Activated T-cell treated with anti-CD3 and anti-CD28 coated beads, Interleukin-2, amount 50 U/mL, for 4 hours (primary cell): Measurements from ENCODE around the gene NOS2. TPM values are rescaled to one million over a fixed set of nuclear protein-coding genes. Genes with fewer than 3 reads are reported as not detected.
A peak's percentile ranks its signal among the peaks of the same experiment; 100 is the strongest.
"Not testable (repeated sequence)": the region's sequence is repeated elsewhere in the genome, so short reads cannot be mapped to it uniquely, and the experiment has no call there.

ENCODE experiments used
- ATAC-seq, 2 donors: fragments of 200-7000 bp; cut with Tn5 transposase; one replicate each; pipeline ENCODE4 v1.10.0; 2021
- DNase-seq: peaks from one replicate; pipeline ENCODE4 v3.0.0-alpha.2; 2020
- H3K27me3 Mint-ChIP-seq: one replicate; pipeline ENCODE4 v1.8.0; 2021; ENCODE audit warnings: low read depth, mixed read lengths
- H3K36me3 Mint-ChIP-seq: one replicate; pipeline ENCODE4 v1.8.0; 2022; ENCODE audit warnings: mixed read lengths; ENCODE audit not compliant: insufficient read depth
- H3K4me1 Mint-ChIP-seq: one replicate; pipeline ENCODE4 v1.8.0; 2021; ENCODE audit warnings: low read depth, mixed read lengths
- H3K4me3 Mint-ChIP-seq: one replicate; pipeline ENCODE4 v1.8.0; 2021; ENCODE audit warnings: mild to moderate bottlenecking, moderate library complexity, mixed read lengths
- H3K9me3 Mint-ChIP-seq: one replicate; pipeline ENCODE4 v1.8.0; 2021; ENCODE audit warnings: mixed read lengths
- total RNA-seq, 3 donors: library from RNA; stranded (reverse); gene quantifications; one replicate each; pipeline ENCODE4 v1.2.1, GENCODE V29; 2021

NOS2 gene
- not detected for total RNA-seq

DNA sequence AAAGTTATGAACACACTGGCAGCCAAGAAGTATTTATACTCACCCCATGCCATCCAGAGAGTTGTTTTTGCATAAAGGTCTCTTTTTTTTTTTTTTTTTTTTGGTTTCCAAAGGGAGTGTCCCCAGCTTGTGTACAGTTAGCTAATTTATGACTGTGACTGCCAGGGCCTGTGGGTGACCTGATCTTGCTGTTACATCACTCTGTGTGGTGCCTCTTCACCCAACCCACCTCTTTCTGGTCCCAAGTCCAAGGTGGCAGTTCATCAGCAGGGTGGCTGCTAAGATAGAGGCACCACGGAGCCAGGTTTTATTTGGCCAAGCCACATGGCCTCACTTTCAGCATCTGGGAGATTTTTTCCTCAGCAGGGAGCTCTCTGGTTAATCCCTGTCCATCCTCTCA lies at the start of gene NOS2:
NOS2 (minus strand) TSS at position 8 of the 400 bp plus-strand sequence. CDS start 1,720 bp downstream, outside the sequence.
- no peaks in the 10 kb centered on the region for H3K9me3 Mint-ChIP-seq
- H3K27me3 Mint-ChIP-seq: peaks cover 21% of the 10 kb centered on the region
- DNase-seq (no peak), ATAC-seq (no peak)
- H3K36me3 Mint-ChIP-seq: no peaks in the 10 kb centered on the region
- H3K4me1 Mint-ChIP-seq: peaks cover 3% of the 10 kb centered on the region
- H3K4me3 Mint-ChIP-seq: no peak within 1 kb of the TSS

DNA sequence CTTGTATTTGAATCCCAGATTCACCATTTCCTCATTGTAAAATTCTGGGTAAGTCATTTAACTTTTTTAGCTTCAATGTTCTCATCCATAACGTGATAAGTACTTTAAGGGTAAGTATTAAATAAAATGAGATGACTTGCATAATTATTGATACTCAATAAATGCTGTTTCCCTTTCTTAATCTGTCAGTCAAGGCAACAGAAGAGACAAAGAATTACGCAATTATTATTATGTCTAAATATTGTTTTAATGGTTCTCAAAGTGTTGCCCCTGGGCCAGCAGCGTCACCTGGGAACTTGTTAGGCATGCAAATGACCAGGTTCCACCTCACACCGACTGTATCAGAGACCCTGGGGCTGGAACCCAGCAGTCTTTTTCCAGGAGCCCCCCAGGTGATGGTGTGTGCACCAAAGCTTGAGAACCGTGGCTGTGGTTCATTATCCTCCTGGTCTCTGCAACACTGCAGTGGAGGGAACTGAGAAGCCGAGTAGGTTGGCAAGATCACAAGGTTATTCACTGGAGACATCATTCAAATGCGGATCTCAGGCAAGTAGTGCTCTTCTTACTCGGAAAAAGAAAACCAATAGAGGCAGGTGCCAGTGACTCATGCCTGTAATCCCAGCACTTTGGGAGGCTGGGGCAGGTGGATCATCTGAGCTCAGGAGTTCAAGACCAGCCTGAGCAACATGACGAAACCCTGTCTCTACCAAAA lies 49.3 kb upstream of the NOS2 start:
- Mint-ChIP-seq H3K27me3 (peaks cover 2% of the 10 kb centered on the region), H3K36me3 (no peaks in the 10 kb centered on the region), H3K9me3 (peaks cover 3% of the 10 kb centered on the region), H3K4me1 (peaks cover 24% of the 10 kb centered on the region), H3K4me3 (no peak overlapping the region)
- ATAC-seq: no peak
- no peak for DNase-seq

DNA sequence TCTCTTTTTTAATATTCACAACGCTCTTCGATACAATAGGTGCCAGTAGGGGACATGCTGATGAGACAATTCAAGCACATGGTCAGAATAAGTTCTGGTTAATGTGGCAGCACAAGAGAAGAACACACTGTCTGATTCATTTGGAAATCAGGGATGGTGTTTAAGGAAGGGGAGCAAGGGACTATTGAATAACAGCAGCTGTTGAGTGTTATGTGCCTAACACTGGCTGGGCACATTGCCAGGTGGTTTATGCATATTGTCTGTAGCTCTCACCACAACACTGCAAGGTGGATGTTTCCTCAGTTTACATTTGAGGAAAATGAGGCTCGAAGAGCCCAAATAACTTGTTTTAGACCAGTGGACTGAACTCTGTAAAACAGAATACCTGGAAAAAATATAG lies 48.6 kb upstream of the NOS2 start:
- Mint-ChIP-seq H3K27me3 (no peaks in the 10 kb centered on the region), H3K4me3 (no peak overlapping the region), H3K36me3 (no peaks in the 10 kb centered on the region), H3K9me3 (peaks cover 3% of the 10 kb centered on the region), H3K4me1 (peaks cover 24% of the 10 kb centered on the region)
- DNase-seq: no peak
- no peak for ATAC-seq

DNA sequence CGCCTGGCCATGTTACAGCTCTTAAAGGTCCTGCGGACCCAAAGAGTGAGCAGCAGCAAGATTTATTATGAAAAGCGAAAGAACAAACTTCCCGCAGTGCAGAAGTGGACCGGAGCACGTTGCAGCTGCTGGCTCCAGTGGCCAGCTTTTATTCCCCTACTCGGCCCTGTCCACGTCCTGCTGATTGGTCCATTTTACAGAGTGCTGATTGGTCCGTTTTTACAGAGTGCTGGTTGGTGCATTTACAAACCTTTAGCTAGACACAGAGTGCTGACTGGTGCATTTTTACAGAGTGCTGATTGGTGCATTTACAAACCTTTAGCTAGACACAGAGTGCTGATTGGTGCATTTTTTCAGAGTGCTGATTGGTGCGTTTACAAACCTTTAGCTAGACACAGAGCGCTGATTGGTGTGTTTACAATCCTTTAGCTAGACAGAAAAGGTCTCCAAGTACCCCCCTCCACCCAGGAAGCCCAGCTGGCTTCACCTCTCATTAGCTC lies 46.5 kb upstream of the NOS2 start:
- ATAC-seq, H3K36me3 Mint-ChIP-seq: not testable (repeated sequence)

DNA sequence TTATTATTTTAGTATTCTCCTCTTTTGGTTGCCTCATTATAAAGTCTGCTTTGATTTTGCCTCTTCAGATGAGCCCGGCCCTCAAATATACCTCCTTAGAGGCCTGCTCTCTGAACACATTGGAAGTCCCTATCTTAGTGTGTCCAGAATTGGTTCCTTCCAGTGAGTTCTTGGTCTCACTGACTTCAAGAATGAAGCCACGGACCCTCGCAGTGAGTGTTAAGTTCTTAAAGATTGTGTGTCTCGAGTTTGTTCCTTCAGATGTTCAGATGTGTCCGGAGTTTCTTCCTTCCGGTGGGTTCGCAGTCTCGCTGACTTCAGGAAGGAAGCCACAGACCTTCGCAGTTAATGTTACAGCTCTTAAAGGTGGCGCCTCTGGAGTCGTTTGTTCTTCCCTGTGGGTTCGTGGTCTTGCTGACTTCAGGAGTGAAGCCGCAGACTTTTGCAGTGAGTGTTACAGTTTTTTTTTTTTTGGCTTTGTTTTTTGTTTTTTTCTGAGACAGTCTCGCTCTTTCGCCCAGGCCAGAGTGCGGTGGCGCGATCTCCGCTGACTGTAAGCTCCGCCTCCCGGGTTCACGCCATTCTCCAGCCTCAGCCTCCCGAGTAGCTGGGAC lies 45.8 kb upstream of the NOS2 start:
- ATAC-seq: peak; percentile 21 to 48
- H3K27me3 Mint-ChIP-seq: no peaks in the 10 kb centered on the region
- H3K4me1 Mint-ChIP-seq: peaks cover 24% of the 10 kb centered on the region

More for the DNA sequence above, 46.5 kb upstream of the NOS2 start:
- H3K9me3 Mint-ChIP-seq, H3K27me3 Mint-ChIP-seq, DNase-seq: not testable (repeated sequence)
- peak overlapping the region; percentile 77 for H3K4me3 Mint-ChIP-seq
- H3K4me1 Mint-ChIP-seq: peaks cover 24% of the 10 kb centered on the region

DNA sequence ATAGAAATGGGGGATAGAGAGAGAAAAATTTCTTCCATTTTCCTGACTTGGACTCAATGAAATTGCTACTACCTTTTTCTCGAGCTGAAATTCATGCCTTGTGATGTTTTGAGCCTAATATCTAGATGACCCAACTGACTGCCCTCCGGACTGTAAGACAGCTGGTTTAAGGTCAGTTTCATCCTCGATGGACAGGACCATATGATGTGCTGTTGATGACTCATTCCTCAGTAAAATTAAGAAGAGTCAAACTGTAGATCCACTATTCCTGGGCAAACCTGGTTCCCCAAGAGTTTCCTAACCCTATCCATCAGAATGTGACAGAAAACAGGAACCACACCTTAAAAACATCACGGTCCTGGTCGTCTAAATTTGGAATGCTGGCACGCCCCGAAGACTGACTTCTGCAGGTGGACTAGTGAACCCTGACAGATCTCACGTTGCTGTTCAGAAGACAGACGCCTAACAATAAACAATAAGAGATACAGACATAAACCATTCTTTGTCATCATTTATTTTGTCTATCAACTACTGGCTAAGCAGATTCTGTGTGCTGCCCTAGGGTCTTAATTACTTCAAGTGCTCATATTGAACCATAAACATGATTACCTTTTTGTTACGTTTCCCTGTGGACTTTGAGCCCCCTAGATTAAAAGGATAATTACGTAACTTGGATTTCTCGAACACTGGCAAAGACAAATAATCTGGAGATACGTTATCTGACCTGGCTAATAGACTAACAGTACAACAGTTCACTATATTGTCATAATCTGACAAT lies 45.1 kb upstream of the NOS2 start:
- peaks cover 24% of the 10 kb centered on the region for H3K4me1 Mint-ChIP-seq
- DNase-seq: no peak

More for the DNA sequence above, 45.8 kb upstream of the NOS2 start:
- no peak for DNase-seq
- Mint-ChIP-seq H3K4me3 (peak overlapping the region; percentile 77), H3K36me3 (no peaks in the 10 kb centered on the region), H3K9me3 (peaks cover 3% of the 10 kb centered on the region)

DNA sequence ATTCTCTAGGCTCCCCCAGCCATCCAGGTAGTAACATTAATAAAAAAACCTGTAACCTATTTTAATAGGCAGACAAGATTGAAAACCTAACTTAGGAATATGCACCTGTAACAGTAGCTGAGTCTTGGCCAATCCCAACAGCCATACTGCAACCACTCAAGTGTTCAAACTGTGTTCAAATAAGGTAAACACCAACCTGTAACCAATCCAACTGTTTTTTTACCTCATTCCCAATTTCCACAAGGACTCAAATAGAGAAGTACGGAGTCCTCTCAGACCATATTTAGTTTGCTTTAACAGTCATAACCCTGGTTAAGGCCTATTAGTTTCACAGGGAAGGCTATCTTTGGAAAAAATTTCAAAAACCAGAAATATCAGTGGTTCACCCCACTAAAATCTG lies 40.4 kb upstream of the NOS2 start:
- H3K4me1 Mint-ChIP-seq: peaks cover 6% of the 10 kb centered on the region
- H3K4me3 Mint-ChIP-seq: no peak overlapping the region
- H3K27me3 Mint-ChIP-seq: no peaks in the 10 kb centered on the region
- no peaks in the 10 kb centered on the region for H3K36me3 Mint-ChIP-seq
- DNase-seq (no peak), ATAC-seq (no peak)
- H3K9me3 Mint-ChIP-seq: no peaks in the 10 kb centered on the region

More for the DNA sequence above, 45.1 kb upstream of the NOS2 start:
- Mint-ChIP-seq H3K4me3 (peak overlapping the region; percentile 77), H3K9me3 (peaks cover 3% of the 10 kb centered on the region), H3K27me3 (no peaks in the 10 kb centered on the region), H3K36me3 (no peaks in the 10 kb centered on the region)
- ATAC-seq: no peak

DNA sequence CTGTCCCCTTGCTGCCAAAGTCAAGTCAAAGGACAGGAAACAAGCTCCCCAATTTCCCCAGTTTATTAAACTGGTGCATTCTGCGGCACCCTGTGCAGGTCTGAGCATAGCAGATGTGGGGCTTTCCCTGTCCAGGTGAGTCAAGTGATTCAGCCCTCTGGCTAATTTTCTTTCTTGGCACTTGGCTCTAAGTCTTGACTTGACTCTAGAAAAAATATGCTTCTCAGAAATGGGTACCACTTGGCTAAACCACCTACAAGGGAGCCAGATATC lies 40.0 kb upstream of the NOS2 start:
- H3K4me1 Mint-ChIP-seq, H3K27me3 Mint-ChIP-seq, DNase-seq, H3K9me3 Mint-ChIP-seq, H3K36me3 Mint-ChIP-seq, H3K4me3 Mint-ChIP-seq: not testable (repeated sequence)
- ATAC-seq: peak in 1 of 2 donors; percentile 34

GRCh38 chr17:27839571-27840405 lies 39.5 kb upstream of the NOS2 start:
- not testable (repeated sequence) for H3K9me3 Mint-ChIP-seq, H3K4me3 Mint-ChIP-seq, H3K36me3 Mint-ChIP-seq, DNase-seq, ATAC-seq, H3K4me1 Mint-ChIP-seq, H3K27me3 Mint-ChIP-seq

DNA sequence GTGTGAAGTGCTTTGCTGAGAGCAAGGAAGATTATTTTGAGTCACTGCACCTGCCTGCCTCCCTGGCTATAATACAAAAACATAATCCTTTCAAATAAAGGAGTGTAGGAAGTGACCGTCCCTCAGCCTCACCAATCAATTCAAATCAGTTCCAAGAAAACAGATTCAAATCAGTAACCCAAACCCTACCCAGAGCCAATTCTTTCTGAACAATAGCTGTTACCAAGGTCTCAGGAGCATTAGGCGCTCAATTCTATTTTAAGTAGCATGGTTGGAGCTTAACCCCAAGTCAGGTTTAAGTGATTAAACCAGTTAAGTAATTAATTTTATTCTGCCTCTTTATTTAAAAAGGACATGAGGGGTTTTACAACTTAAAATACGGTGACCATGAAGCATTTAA lies 38.3 kb upstream of the NOS2 start:
- ATAC-seq, DNase-seq, H3K27me3 Mint-ChIP-seq, H3K36me3 Mint-ChIP-seq, H3K4me1 Mint-ChIP-seq, H3K4me3 Mint-ChIP-seq, H3K9me3 Mint-ChIP-seq: not testable (repeated sequence)

- not testable (repeated sequence) for H3K9me3 Mint-ChIP-seq, ATAC-seq, H3K36me3 Mint-ChIP-seq, H3K4me3 Mint-ChIP-seq, H3K27me3 Mint-ChIP-seq, DNase-seq, H3K4me1 Mint-ChIP-seq
These were observed 37.4 kb upstream of the NOS2 start for GRCh38 chr17:27837769-27838168.

DNA sequence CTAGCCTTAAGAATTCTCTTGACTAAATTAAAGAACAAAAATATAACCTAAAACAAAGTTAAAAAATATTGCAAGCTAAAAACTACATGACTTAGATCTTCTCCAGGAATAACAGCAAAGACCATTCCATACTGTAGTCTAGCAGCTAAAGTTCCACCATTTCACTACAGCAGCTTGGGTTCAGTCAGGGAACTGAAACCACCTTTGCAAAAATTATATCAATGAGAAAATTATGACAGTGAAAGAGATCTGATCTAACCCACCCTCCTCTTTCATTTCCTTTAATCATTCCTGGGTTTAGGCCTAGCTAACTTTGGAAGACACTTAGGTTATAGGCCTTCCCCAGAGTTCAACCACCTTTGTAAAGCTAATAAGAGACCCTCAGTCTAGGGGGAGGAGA lies 36.3 kb upstream of the NOS2 start:
- H3K4me3 Mint-ChIP-seq: no peak overlapping the region
- peaks cover 3% of the 10 kb centered on the region for H3K9me3 Mint-ChIP-seq
- no peak for DNase-seq
- no peaks in the 10 kb centered on the region for H3K4me1 Mint-ChIP-seq
- no peaks in the 10 kb centered on the region for H3K36me3 Mint-ChIP-seq
- no peaks in the 10 kb centered on the region for H3K27me3 Mint-ChIP-seq
- ATAC-seq: no peak

- H3K4me3 Mint-ChIP-seq: no peak overlapping the region
- no peak for ATAC-seq
These were observed 34.2 kb upstream of the NOS2 start for GRCh38 chr17:27834571-27834970.

GRCh38 chr17:27832831-27833230 lies 32.5 kb upstream of the NOS2 start:
- DNase-seq (no peak), ATAC-seq (no peak)
- H3K9me3 Mint-ChIP-seq: peaks cover 3% of the 10 kb centered on the region
- H3K4me3 Mint-ChIP-seq: no peak overlapping the region
- no peaks in the 10 kb centered on the region for H3K36me3 Mint-ChIP-seq
- H3K27me3 Mint-ChIP-seq: peaks cover 2% of the 10 kb centered on the region
- no peaks in the 10 kb centered on the region for H3K4me1 Mint-ChIP-seq

More at GRCh38 chr17:27834571-27834970, 34.2 kb upstream of the NOS2 start:
- DNase-seq: no peak
- Mint-ChIP-seq H3K4me1 (no peaks in the 10 kb centered on the region), H3K27me3 (no peaks in the 10 kb centered on the region), H3K36me3 (no peaks in the 10 kb centered on the region), H3K9me3 (peaks cover 3% of the 10 kb centered on the region)
